ENCODE measurements around the gene DPEP2. TPM values are rescaled to one million over a fixed set of nuclear protein-coding genes. Genes with fewer than 3 reads are reported as not detected.

Gene DPEP2
- total and polyA plus RNA-seq, 9 donors: 0.52 to 1.4 (median 1.1) TPM

GRCh38 chr16:67944690-67945391, 54.4 kb downstream of the DPEP2 start:
- Histone ChIP-seq H3K27ac (ENCODE audit: low read length) (peak overlapping the region; percentile 85), H3K27me3 (ENCODE audit: control insufficient read depth, insufficient read depth, low read length) (no peaks in the 10 kb centered on the region), H3K9me3 (replicated peaks; ENCODE audit: control insufficient read depth, low read depth, low read length) (no peaks in the 10 kb centered on the region), H3K4me1 (ENCODE audit: control insufficient read depth, insufficient read depth, low read length) (peaks cover 24% of the 10 kb centered on the region), H3K36me3 (ENCODE audit: control insufficient read depth, insufficient read depth, low read length) (peaks cover 88% of the 10 kb centered on the region), H3K4me3 (ENCODE audit: low read length) (no peak overlapping the region)
- WGBS (ENCODE audit: insufficient coverage): 86% methylated on average over 23 of the region's 24 CpGs
- no peak for DNase-seq

GRCh38 chr16:67943619-67944504, 55.4 kb downstream of the DPEP2 start, which contains the start of gene LCAT:
Gene LCAT (minus strand): TSS chr16:67944120. CDS start chr16:67944101, 19 bp downstream.
- DNase-seq: peak; percentile 80
- H3K27ac ChIP-seq (ENCODE audit: low read length): peak within 1 kb of the TSS; percentile 85
- no peak within 1 kb of the TSS for H3K4me3 ChIP-seq (ENCODE audit: low read length)
- H3K36me3 ChIP-seq (ENCODE audit: control insufficient read depth, insufficient read depth, low read length): peaks cover 87% of the 10 kb centered on the region
- peaks cover 24% of the 10 kb centered on the region for H3K4me1 ChIP-seq (ENCODE audit: control insufficient read depth, insufficient read depth, low read length)
- H3K9me3 ChIP-seq (replicated peaks; ENCODE audit: control insufficient read depth, low read depth, low read length): no peaks in the 10 kb centered on the region
- WGBS (ENCODE audit: insufficient coverage): 48% methylated on average over 19 of the region's 23 CpGs
- H3K27me3 ChIP-seq (ENCODE audit: control insufficient read depth, insufficient read depth, low read length): no peaks in the 10 kb centered on the region

- no peaks in the 10 kb centered on the region for H3K9me3 ChIP-seq (replicated peaks; ENCODE audit: control insufficient read depth, low read depth, low read length)
- H3K4me1 ChIP-seq (ENCODE audit: control insufficient read depth, insufficient read depth, low read length): peaks cover 24% of the 10 kb centered on the region
- peak overlapping the region; percentile 85 for H3K27ac ChIP-seq (ENCODE audit: low read length)
- 81% methylated on average over 5 of the region's 6 CpGs for WGBS (ENCODE audit: insufficient coverage)
- H3K27me3 ChIP-seq (ENCODE audit: control insufficient read depth, insufficient read depth, low read length): no peaks in the 10 kb centered on the region
- peaks cover 81% of the 10 kb centered on the region for H3K36me3 ChIP-seq (ENCODE audit: control insufficient read depth, insufficient read depth, low read length)
- H3K4me3 ChIP-seq (ENCODE audit: low read length): no peak overlapping the region
- no peak for DNase-seq
Observed at GRCh38 chr16:67943256-67943618, 56.0 kb downstream of the DPEP2 start.

GRCh38 chr16:67942510-67943255, 56.6 kb downstream of the DPEP2 start:
- DNase-seq: no peak
- peaks cover 24% of the 10 kb centered on the region for H3K4me1 ChIP-seq (ENCODE audit: control insufficient read depth, insufficient read depth, low read length)
- no peaks in the 10 kb centered on the region for H3K27me3 ChIP-seq (ENCODE audit: control insufficient read depth, insufficient read depth, low read length)
- 83% methylated on average over 25 of the region's 27 CpGs for WGBS (ENCODE audit: insufficient coverage)
- no peak overlapping the region for H3K4me3 ChIP-seq (ENCODE audit: low read length)
- H3K36me3 ChIP-seq (ENCODE audit: control insufficient read depth, insufficient read depth, low read length): peaks cover 75% of the 10 kb centered on the region
- H3K9me3 ChIP-seq (replicated peaks; ENCODE audit: control insufficient read depth, low read depth, low read length): no peaks in the 10 kb centered on the region
- H3K27ac ChIP-seq (ENCODE audit: low read length): no peak overlapping the region

GRCh38 chr16:67942200-67942509, 57.1 kb downstream of the DPEP2 start:
- Histone ChIP-seq H3K4me1 (ENCODE audit: control insufficient read depth, insufficient read depth, low read length) (peaks cover 26% of the 10 kb centered on the region), H3K27ac (ENCODE audit: low read length) (no peak overlapping the region), H3K27me3 (ENCODE audit: control insufficient read depth, insufficient read depth, low read length) (no peaks in the 10 kb centered on the region), H3K9me3 (replicated peaks; ENCODE audit: control insufficient read depth, low read depth, low read length) (no peaks in the 10 kb centered on the region), H3K4me3 (ENCODE audit: low read length) (no peak overlapping the region), H3K36me3 (ENCODE audit: control insufficient read depth, insufficient read depth, low read length) (peaks cover 70% of the 10 kb centered on the region)
- 54% methylated on average over 6 of the region's 6 CpGs for WGBS (ENCODE audit: insufficient coverage)
- DNase-seq: no peak

GRCh38 chr16:67941469-67942199, 57.6 kb downstream of the DPEP2 start:
- WGBS (ENCODE audit: insufficient coverage): 75% methylated on average over 9 of the region's 9 CpGs

GRCh38 chr16:67940446-67941089, 58.7 kb downstream of the DPEP2 start:
- Histone ChIP-seq H3K36me3 (ENCODE audit: control insufficient read depth, insufficient read depth, low read length) (peaks cover 54% of the 10 kb centered on the region), H3K4me3 (ENCODE audit: low read length) (no peak overlapping the region), H3K9me3 (replicated peaks; ENCODE audit: control insufficient read depth, low read depth, low read length) (no peaks in the 10 kb centered on the region), H3K27ac (ENCODE audit: low read length) (no peak overlapping the region), H3K4me1 (ENCODE audit: control insufficient read depth, insufficient read depth, low read length) (peaks cover 31% of the 10 kb centered on the region), H3K27me3 (ENCODE audit: control insufficient read depth, insufficient read depth, low read length) (no peaks in the 10 kb centered on the region)
- 85% methylated on average over 4 of the region's 5 CpGs for WGBS (ENCODE audit: insufficient coverage)
- no peak for DNase-seq

More at GRCh38 chr16:67941469-67942199, 57.6 kb downstream of the DPEP2 start:
- no peaks in the 10 kb centered on the region for H3K27me3 ChIP-seq (ENCODE audit: control insufficient read depth, insufficient read depth, low read length)
- H3K27ac ChIP-seq (ENCODE audit: low read length): no peak overlapping the region
- peaks cover 65% of the 10 kb centered on the region for H3K36me3 ChIP-seq (ENCODE audit: control insufficient read depth, insufficient read depth, low read length)
- H3K4me1 ChIP-seq (ENCODE audit: control insufficient read depth, insufficient read depth, low read length): peaks cover 31% of the 10 kb centered on the region
- H3K4me3 ChIP-seq (ENCODE audit: low read length): no peak overlapping the region
- DNase-seq: no peak
- no peaks in the 10 kb centered on the region for H3K9me3 ChIP-seq (replicated peaks; ENCODE audit: control insufficient read depth, low read depth, low read length)

- H3K27ac ChIP-seq (ENCODE audit: low read length): no peak overlapping the region
- no peaks in the 10 kb centered on the region for H3K27me3 ChIP-seq (ENCODE audit: control insufficient read depth, insufficient read depth, low read length)
- H3K36me3 ChIP-seq (ENCODE audit: control insufficient read depth, insufficient read depth, low read length): peaks cover 46% of the 10 kb centered on the region
- H3K4me3 ChIP-seq (ENCODE audit: low read length): no peak overlapping the region
- no peak for DNase-seq
- peaks cover 29% of the 10 kb centered on the region for H3K4me1 ChIP-seq (ENCODE audit: control insufficient read depth, insufficient read depth, low read length)
- WGBS (ENCODE audit: insufficient coverage): 82% methylated on average over 20 of the region's 33 CpGs
- H3K9me3 ChIP-seq (replicated peaks; ENCODE audit: control insufficient read depth, low read depth, low read length): no peaks in the 10 kb centered on the region
Observed at GRCh38 chr16:67939507-67940445, 59.5 kb downstream of the DPEP2 start.

All from muscle of leg (tissue), 11 donors.